Endothelial cell of umbilical vein (primary cell): ENCODE measurements around the gene ANKMY1.

Source experiments
- CTCF ChIP-seq, 2 donors: IDR thresholded peaks; 1 replicate in 1 of 2; 2 replicates in 1 of 2; pipeline ENCODE4 v1.5.1; 2011; ENCODE audit warnings: low read length in 2 of 2, mild to moderate bottlenecking in 2 of 2, moderate library complexity in 2 of 2, control low read depth in 1 of 2, inconsistent platforms in 1 of 2, low read depth in 1 of 2; ENCODE audit not compliant: insufficient read depth in 1 of 2; ENCODE audit errors: extremely low read depth in 1 of 2
- POLR2A ChIP-seq: IDR thresholded peaks from 2 replicates; pipeline ENCODE4 v1.6.1; 2012; ENCODE audit warnings: low read depth, mild to moderate bottlenecking, control low read depth, low read length

GRCh38 chr2:240473211-240473610 lies 84.6 kb downstream of the ANKMY1 start:
- TF ChIP-seq POLR2A (no peak), CTCF (IDR thresholded peaks at IDR 0.05; ENCODE audit: extremely low read depth in 1 of 2, insufficient read depth in 1 of 2, low read depth in 1 of 2, low read length in 2 of 2) (no peak)
